Neural cell (in vitro differentiated cells): ENCODE results near the gene PNRC2. TPM values are rescaled to one million over a fixed set of nuclear protein-coding genes. Genes with fewer than 3 reads are reported as not detected.

Experiments used
- H2AFZ ChIP-seq: fragments of 200-600, 300-800 bp; sonication (generic), shearing (Covaris generic); 2 replicates; pipeline ENCODE4 v1.6.0; 2014; ENCODE audit warnings: low read depth, mild to moderate bottlenecking, antibody characterized with exemption, low read length, moderate library complexity
- H3F3A ChIP-seq: fragments of 200-600 bp; shearing (Covaris generic); 2 replicates; pipeline ENCODE4 v1.6.1; 2016; ENCODE audit warnings: mild to moderate bottlenecking, moderate library complexity, mixed read lengths, antibody characterized with exemption, low read length; ENCODE audit not compliant: insufficient read depth, poor library complexity, severe bottlenecking
- H3K27ac ChIP-seq: fragments of 200-600, 300-800 bp; sonication (generic), shearing (Covaris generic); 2 replicates; pipeline ENCODE4 v1.5.1; 2014; ENCODE audit warnings: mild to moderate bottlenecking, low read length, moderate library complexity
- H3K27me3 ChIP-seq: fragments of 300-800, 200-600 bp; sonication (generic), shearing (Covaris generic); 2 replicates; pipeline ENCODE4 v1.6.0; 2014; ENCODE audit warnings: mild to moderate bottlenecking, low read depth, low read length, moderate library complexity; ENCODE audit not compliant: insufficient read depth
- H3K36me3 ChIP-seq: fragments of 300-800, 200-600 bp; sonication (generic), shearing (Covaris generic); 2 replicates; pipeline ENCODE4 v1.5.1; 2014; ENCODE audit warnings: mild to moderate bottlenecking, antibody characterized with exemption, low read length, moderate library complexity; ENCODE audit not compliant: insufficient read depth
- H3K4me2 ChIP-seq: fragments of 300-800, 200-600 bp; sonication (generic), shearing (Covaris generic); 2 replicates; pipeline ENCODE4 v1.6.0; 2014; ENCODE audit warnings: mild to moderate bottlenecking, low read length
- H3K4me3 ChIP-seq: fragments of 300-800, 200-600 bp; sonication (generic), shearing (Covaris generic); 2 replicates; pipeline ENCODE4 v1.5.1; 2014; ENCODE audit warnings: mild to moderate bottlenecking, low read length, moderate library complexity
- H3K79me2 ChIP-seq: fragments of 200-600 bp; shearing (Covaris generic); replicated peaks from 2 replicates; pipeline ENCODE4 v1.6.0; 2014; ENCODE audit warnings: mild to moderate bottlenecking, low read length, moderate library complexity; ENCODE audit not compliant: insufficient read depth
- H3K9ac ChIP-seq: fragments of 300-800, 200-600 bp; sonication (generic), shearing (Covaris generic); 2 replicates; pipeline ENCODE4 v1.6.1; 2016; ENCODE audit warnings: mild to moderate bottlenecking, low read length, mixed read lengths
- H3K9me2 ChIP-seq: fragments of 200-600 bp; shearing (Covaris generic); 2 replicates; pipeline ENCODE4 v1.6.1; 2016; ENCODE audit warnings: mild to moderate bottlenecking, low read length, mixed read lengths; ENCODE audit not compliant: insufficient read depth
- H3K9me3 ChIP-seq: fragments of 200-600, 300-800 bp; sonication (generic), shearing (Covaris generic); 2 replicates; pipeline ENCODE4 v1.6.1; 2016; ENCODE audit warnings: mild to moderate bottlenecking, mixed run types, low read length, moderate library complexity, mixed read lengths
- H4K20me1 ChIP-seq: fragments of 200-600 bp; shearing (Covaris generic); 2 replicates; pipeline ENCODE4 v1.6.1; 2016; ENCODE audit warnings: mild to moderate bottlenecking, mixed run types; ENCODE audit not compliant: insufficient read depth
- EP300 ChIP-seq: fragments of 450-650 bp; conservative IDR thresholded peaks from 2 replicates; pipeline ENCODE4 v1.6.1; 2014; ENCODE audit warnings: antibody characterized with exemption, mild to moderate bottlenecking, moderate library complexity; ENCODE audit not compliant: poor library complexity, severe bottlenecking
- EZH2 ChIP-seq: fragments of 200-600, 300-800 bp; shearing (Covaris generic), sonication (generic); IDR thresholded peaks from 2 replicates; pipeline ENCODE4 v1.6.1; 2014; ENCODE audit warnings: antibody characterized with exemption, low read length, borderline replicate concordance, mild to moderate bottlenecking; ENCODE audit not compliant: insufficient read depth, poor library complexity, severe bottlenecking
- MXI1 ChIP-seq: fragments of 450-650 bp; conservative IDR thresholded peaks from 2 replicates; pipeline ENCODE4 v1.6.1; 2014; ENCODE audit warnings: antibody characterized with exemption, mild to moderate bottlenecking; ENCODE audit not compliant: poor library complexity, severe bottlenecking
- POLR2AphosphoS5 ChIP-seq: IDR thresholded peaks from 2 replicates; pipeline ENCODE4 v1.6.1; 2012
- RAD21 ChIP-seq: fragments of 450-650 bp; conservative IDR thresholded peaks from 2 replicates; pipeline ENCODE4 v1.6.1; 2014; ENCODE audit warnings: antibody characterized with exemption, mild to moderate bottlenecking, moderate library complexity
- SMC3 ChIP-seq: fragments of 450-650 bp; conservative IDR thresholded peaks from 2 replicates; pipeline ENCODE4 v1.6.1; 2014; ENCODE audit warnings: antibody characterized with exemption, mild to moderate bottlenecking, moderate library complexity; ENCODE audit not compliant: poor library complexity
- TAF1 ChIP-seq: IDR thresholded peaks from 2 replicates; pipeline ENCODE4 v1.6.1; 2012; ENCODE audit warnings: low read depth
- polyA plus RNA-seq: library from polyadenylated mRNA; depleted of rRNA; stranded (reverse); fragments of >200 nt; gene quantifications from 2 replicates; pipeline ENCODE4 v1.2.3, GENCODE V29; 2014
- TF ChIP-seq, protein P1 (sequence below): IDR thresholded peaks from 2 replicates; pipeline ENCODE4 v1.6.1; 2012; ENCODE audit warnings: borderline replicate concordance
- TF ChIP-seq, protein P2 (sequence below): fragments of 450-650 bp; IDR thresholded peaks from 2 replicates; pipeline ENCODE4 v1.5.1; 2014; ENCODE audit warnings: antibody characterized with exemption, mild to moderate bottlenecking, moderate library complexity; ENCODE audit not compliant: poor library complexity, severe bottlenecking

PNRC2 gene
- polyA plus RNA-seq, 1 donor from 2014 or later: 97.1 TPM

DNA sequence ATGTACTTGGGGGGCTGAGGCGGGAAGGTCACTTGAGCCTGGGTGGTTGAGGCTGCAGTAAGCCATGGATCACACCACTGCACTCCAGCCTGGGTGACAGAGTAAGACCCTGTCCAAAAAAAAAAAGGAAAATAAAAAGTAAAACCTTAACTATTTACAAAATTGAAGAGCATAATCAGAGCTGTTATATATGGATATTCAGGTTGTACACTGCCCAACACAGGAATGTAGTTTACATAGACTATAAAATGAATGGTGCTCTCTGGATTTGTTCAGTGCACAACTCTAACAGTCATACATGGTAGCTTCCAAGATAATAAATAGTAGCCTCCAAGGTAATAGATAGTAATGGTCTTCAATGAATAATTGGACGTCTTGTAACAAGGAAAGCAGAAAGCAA, 43.1 kb downstream of the PNRC2 start:
- no peaks in the 10 kb centered on the region for H3K79me2 ChIP-seq
- H3K4me2 ChIP-seq: no peak overlapping the region
- H4K20me1 ChIP-seq: no peaks in the 10 kb centered on the region
- TF ChIP-seq, protein P1, sequence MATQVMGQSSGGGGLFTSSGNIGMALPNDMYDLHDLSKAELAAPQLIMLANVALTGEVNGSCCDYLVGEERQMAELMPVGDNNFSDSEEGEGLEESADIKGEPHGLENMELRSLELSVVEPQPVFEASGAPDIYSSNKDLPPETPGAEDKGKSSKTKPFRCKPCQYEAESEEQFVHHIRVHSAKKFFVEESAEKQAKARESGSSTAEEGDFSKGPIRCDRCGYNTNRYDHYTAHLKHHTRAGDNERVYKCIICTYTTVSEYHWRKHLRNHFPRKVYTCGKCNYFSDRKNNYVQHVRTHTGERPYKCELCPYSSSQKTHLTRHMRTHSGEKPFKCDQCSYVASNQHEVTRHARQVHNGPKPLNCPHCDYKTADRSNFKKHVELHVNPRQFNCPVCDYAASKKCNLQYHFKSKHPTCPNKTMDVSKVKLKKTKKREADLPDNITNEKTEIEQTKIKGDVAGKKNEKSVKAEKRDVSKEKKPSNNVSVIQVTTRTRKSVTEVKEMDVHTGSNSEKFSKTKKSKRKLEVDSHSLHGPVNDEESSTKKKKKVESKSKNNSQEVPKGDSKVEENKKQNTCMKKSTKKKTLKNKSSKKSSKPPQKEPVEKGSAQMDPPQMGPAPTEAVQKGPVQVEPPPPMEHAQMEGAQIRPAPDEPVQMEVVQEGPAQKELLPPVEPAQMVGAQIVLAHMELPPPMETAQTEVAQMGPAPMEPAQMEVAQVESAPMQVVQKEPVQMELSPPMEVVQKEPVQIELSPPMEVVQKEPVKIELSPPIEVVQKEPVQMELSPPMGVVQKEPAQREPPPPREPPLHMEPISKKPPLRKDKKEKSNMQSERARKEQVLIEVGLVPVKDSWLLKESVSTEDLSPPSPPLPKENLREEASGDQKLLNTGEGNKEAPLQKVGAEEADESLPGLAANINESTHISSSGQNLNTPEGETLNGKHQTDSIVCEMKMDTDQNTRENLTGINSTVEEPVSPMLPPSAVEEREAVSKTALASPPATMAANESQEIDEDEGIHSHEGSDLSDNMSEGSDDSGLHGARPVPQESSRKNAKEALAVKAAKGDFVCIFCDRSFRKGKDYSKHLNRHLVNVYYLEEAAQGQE: no peak
- TF ChIP-seq EZH2: no peak
- no peak for TF ChIP-seq RAD21
- TF ChIP-seq POLR2AphosphoS5: no peak
- TF ChIP-seq TAF1: no peak
- TF ChIP-seq, protein P2, sequence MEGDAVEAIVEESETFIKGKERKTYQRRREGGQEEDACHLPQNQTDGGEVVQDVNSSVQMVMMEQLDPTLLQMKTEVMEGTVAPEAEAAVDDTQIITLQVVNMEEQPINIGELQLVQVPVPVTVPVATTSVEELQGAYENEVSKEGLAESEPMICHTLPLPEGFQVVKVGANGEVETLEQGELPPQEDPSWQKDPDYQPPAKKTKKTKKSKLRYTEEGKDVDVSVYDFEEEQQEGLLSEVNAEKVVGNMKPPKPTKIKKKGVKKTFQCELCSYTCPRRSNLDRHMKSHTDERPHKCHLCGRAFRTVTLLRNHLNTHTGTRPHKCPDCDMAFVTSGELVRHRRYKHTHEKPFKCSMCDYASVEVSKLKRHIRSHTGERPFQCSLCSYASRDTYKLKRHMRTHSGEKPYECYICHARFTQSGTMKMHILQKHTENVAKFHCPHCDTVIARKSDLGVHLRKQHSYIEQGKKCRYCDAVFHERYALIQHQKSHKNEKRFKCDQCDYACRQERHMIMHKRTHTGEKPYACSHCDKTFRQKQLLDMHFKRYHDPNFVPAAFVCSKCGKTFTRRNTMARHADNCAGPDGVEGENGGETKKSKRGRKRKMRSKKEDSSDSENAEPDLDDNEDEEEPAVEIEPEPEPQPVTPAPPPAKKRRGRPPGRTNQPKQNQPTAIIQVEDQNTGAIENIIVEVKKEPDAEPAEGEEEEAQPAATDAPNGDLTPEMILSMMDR: no peak
- TF ChIP-seq MXI1: no peak
- no peak for TF ChIP-seq EP300
- TF ChIP-seq SMC3: no peak
- H3K27me3 ChIP-seq: no peaks in the 10 kb centered on the region
- H3K9me2 ChIP-seq: no peaks in the 10 kb centered on the region
- H3F3A ChIP-seq: no peaks in the 10 kb centered on the region
- H3K4me3 ChIP-seq: no peak overlapping the region
- H3K27ac ChIP-seq: no peak overlapping the region
- H3K9ac ChIP-seq: no peak overlapping the region
- no peaks in the 10 kb centered on the region for H3K9me3 ChIP-seq
- H3K36me3 ChIP-seq: no peaks in the 10 kb centered on the region
- H2AFZ ChIP-seq: no peak overlapping the region

- H3F3A ChIP-seq: no peaks in the 10 kb centered on the region
- H3K36me3 ChIP-seq: no peaks in the 10 kb centered on the region
- H3K9ac ChIP-seq: no peak overlapping the region
- no peaks in the 10 kb centered on the region for H3K9me3 ChIP-seq
- TF ChIP-seq, protein P1: no peak
- TF ChIP-seq SMC3 (no peak), MXI1 (no peak), RAD21 (no peak), POLR2AphosphoS5 (no peak), EP300 (no peak), EZH2 (no peak), TAF1 (no peak)
- TF ChIP-seq, protein P2: no peak
- H3K9me2 ChIP-seq: no peaks in the 10 kb centered on the region
- H3K4me3 ChIP-seq: no peak overlapping the region
- no peaks in the 10 kb centered on the region for H3K79me2 ChIP-seq
- H2AFZ ChIP-seq: no peak overlapping the region
- H3K27ac ChIP-seq: no peak overlapping the region
- H3K27me3 ChIP-seq: no peaks in the 10 kb centered on the region
- no peak overlapping the region for H3K4me2 ChIP-seq
- no peaks in the 10 kb centered on the region for H4K20me1 ChIP-seq
Measured at GRCh38 chr1:24003331-24003972, 43.8 kb downstream of the PNRC2 start.
